Posterior cingulate gyrus (tissue), 11 donors: ENCODE results near the gene FAH.

Experiments used
- DNase-seq, 10 donors: peaks; one replicate each; pipeline versions ENCODE4 v3.0.0 to v3.0.0-alpha.2; 2020 to 2021; ENCODE audit warnings: mixed read lengths in 3 of 10
- intact Hi-C: fragments of 100-400 bp; cut with DNase I; formaldehyde crosslinking; loops from one replicate; pipeline ENCODE4 v1.15.1; 2023

The FAH gene

GRCh38 chr15:80191198-80191597 is 38.4 kb downstream of the FAH start:
- intact Hi-C loops = no loop called here
- DNase-seq = no peak

GRCh38 chr15:80191897-80192595 is 39.2 kb downstream of the FAH start:
- no peak for DNase-seq
- intact Hi-C loops = no loop called here

- no peak for DNase-seq
- intact Hi-C loops = no loop called here
Measured at GRCh38 chr15:80194186-80194585, 41.4 kb downstream of the FAH start.

- no peak for DNase-seq
- intact Hi-C loops = no loop called here
Measured at GRCh38 chr15:80194914-80195313, 42.1 kb downstream of the FAH start.

GRCh38 chr15:80199366-80199765 is 46.6 kb downstream of the FAH start:
- intact Hi-C loops = no loop called here
- DNase-seq = no peak

GRCh38 chr15:80199869-80200268 is 47.1 kb downstream of the FAH start:
- DNase-seq = no peak
- intact Hi-C loops = no loop called here

GRCh38 chr15:80201256-80202015 is 48.6 kb downstream of the FAH start:
- intact Hi-C loops = no loop called here
- no peak for DNase-seq

GRCh38 chr15:80202016-80202315 is 49.2 kb downstream of the FAH start:
- intact Hi-C loops = no loop called here
- DNase-seq = no peak

GRCh38 chr15:80202641-80203360 is 50.0 kb downstream of the FAH start:
- intact Hi-C loops = no loop called here
- no peak for DNase-seq

GRCh38 chr15:80203361-80203885 is 50.6 kb downstream of the FAH start:
- intact Hi-C loops = no loop called here
- DNase-seq = no peak

- intact Hi-C loops = no loop called here
- DNase-seq = no peak
Measured at GRCh38 chr15:80204231-80204630, 51.4 kb downstream of the FAH start.

- intact Hi-C loops = no loop called here
- DNase-seq = no peak
Measured at GRCh38 chr15:80207887-80208286, 55.1 kb downstream of the FAH start.

GRCh38 chr15:80208758-80209734 is 56.2 kb downstream of the FAH start:
- no peak for DNase-seq
- intact Hi-C loops = no loop called here

- DNase-seq = no peak
- intact Hi-C loops = no loop called here
Measured at GRCh38 chr15:80210611-80211573, 58.1 kb downstream of the FAH start.

- no peak for DNase-seq
Measured at GRCh38 chr15:80211976-80212375, 59.2 kb downstream of the FAH start.

GRCh38 chr15:80214910-80215309 is 62.1 kb downstream of the FAH start:
- intact Hi-C loops = no loop called here
- DNase-seq = no peak

More at GRCh38 chr15:80211976-80212375, 59.2 kb downstream of the FAH start:
- intact Hi-C loops = no loop called here

GRCh38 chr15:80216141-80216540 is 63.3 kb downstream of the FAH start:
- intact Hi-C loops = no loop called here
- DNase-seq = no peak

- DNase-seq = no peak
- intact Hi-C loops = no loop called here
Measured at GRCh38 chr15:80216911-80217310, 64.1 kb downstream of the FAH start.

- no peak for DNase-seq
- intact Hi-C loops = no loop called here
Measured at GRCh38 chr15:80217327-80217900, 64.6 kb downstream of the FAH start.
